ENCODE results near the gene HUS1.

HUS1 gene

GRCh38 chr7:47978790-47979144, 648 bp downstream of the HUS1 start:
- no peak for DNase-seq

DNA sequence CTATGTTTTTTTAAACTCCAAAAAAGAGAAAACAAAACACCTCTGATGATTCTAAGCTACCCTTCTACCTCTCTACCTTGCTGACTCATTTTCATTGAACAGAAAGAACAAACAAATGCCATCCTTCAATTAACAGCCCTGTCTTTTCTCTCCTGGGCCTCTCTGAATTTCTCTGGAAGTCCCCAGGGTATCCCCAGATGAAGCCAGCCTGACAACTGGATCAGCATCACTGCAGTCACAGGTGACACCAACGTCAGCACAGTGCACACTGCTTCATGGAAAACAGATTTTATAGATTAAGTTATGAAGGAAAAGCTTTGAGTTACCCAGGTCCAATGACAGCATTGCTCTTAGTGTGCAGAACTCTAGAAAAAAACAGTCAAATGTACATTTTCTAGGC, 5.7 kb downstream of the HUS1 start:
- no peak for DNase-seq

GRCh38 chr7:47970761-47971160, 8.7 kb downstream of the HUS1 start:
- DNase-seq: no peak

- DNase-seq: peak; percentile 15
These were observed 10.3 kb downstream of the HUS1 start for GRCh38 chr7:47968847-47969774.

DNA sequence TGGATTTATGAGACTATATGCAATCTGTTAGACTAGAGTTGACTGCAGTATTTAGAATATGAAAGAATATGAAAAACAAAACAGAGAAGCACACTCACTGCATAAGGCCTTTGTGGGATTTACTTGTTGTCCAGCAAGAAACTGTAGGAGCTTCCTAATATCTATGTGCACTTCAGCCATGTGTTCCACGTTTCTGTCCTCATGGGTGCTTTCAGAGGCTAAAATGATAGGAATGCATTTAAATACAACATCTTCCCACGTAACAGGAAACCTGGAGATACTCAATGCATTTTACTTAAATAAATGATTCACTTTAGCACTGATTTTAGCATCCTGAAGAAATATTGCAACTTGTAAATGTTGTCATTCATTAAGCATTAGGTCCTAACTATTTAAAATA, 11.7 kb downstream of the HUS1 start:
- DNase-seq: no peak

- no peak for DNase-seq
These were observed 12.3 kb downstream of the HUS1 start for GRCh38 chr7:47967123-47967522.

DNA sequence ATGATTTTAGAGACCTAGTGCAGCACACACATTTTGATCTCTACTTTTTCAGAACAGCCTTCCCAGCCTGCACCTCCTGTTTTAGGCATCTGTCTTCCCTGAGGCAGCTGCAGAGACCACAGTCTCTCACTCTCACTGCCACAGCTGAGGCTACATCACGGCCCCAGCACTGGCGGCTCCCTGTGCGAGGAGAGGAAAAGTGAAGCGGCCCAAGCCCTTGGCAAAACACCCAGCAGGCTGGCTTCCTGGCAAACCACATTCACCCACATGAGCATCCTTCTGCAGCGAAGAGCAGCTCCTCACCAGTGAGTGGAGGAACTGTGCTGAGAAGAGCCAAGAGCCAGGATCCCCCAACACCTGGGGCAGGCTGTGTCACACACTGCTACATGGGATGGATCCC, 14.0 kb downstream of the HUS1 start:
- no peak for DNase-seq

DNA sequence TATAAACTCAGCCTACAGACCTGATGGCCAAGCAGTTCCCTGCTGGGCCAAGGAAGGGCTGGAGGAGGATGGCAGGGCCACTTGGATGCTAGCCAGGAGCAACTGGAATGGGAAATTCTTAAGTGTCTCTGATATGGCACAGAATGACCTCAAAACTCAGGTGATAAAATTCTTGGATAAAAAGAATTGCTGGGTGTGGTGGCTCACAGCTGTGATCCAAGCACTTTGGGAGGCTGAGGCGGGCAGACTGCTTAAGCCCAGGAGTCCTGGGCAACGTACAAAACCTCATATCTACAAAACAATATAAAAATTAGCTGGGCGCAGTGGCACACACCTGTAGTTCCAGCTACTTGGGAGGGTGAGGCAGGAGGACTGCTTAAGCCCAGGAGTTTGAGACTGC, 17.2 kb downstream of the HUS1 start:
- no peak for DNase-seq

GRCh38 chr7:47957156-47957555, 22.3 kb downstream of the HUS1 start:
- no peak for DNase-seq

- DNase-seq: no peak
These were observed 23.2 kb downstream of the HUS1 start for GRCh38 chr7:47956220-47956619.

DNA sequence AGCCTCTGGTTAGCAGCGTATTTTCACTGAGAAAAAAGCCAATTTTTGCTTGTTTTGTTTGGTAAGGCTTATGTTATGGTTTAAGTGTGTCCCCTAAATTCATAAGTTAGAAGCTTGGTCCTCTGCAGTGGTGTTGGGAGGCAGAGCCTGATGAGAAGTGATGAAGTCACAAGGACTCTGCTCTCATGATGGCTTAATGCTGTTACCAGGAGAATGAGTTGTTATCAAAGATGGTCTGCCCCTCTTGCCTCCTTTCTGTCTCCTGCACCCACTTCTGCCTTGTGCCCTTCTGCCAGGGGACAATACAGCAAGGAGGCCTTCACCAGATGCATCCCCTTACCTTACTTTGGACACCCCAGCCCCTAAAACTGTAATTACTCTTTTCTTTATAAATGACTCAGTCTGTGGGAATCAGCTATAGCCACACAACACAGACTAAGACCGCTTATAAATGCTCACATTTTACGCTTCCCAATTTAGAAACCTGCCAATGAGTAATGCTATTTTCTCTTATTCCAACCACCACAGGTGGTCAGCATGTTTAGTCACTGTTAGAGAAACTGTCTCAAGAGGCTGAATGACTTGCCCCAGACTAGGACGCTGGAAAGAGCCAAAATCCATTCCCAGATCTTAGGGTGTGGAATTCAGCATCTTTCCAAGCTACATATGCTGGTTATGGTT, 25.0 kb downstream of the HUS1 start:
- DNase-seq: no peak

- DNase-seq: no peak
These were observed 25.6 kb downstream of the HUS1 start for GRCh38 chr7:47953822-47954221.

GRCh38 chr7:47952224-47952623, 27.2 kb downstream of the HUS1 start:
- no peak for DNase-seq

DNA sequence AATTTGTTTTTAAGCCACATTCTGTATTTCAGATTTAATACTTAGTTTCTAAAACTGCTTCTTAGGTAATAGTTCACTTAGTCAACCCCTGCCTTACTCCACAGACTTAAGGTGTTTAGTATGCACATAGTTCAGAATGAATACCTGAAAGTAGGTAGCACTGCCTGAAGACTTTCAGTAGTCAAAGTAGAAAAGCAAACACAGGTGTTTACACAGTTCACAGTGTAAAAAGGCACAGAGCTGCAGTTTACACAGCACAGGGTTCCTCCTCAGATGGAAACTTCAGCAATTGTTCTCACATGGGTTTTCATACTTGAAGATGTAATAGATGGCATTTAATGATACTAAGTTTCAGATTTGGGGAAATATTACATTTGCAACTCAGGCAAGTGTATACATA, 28.0 kb downstream of the HUS1 start:
- DNase-seq: no peak

- no peak for DNase-seq
These were observed 28.7 kb downstream of the HUS1 start for GRCh38 chr7:47950714-47951113.

DNA sequence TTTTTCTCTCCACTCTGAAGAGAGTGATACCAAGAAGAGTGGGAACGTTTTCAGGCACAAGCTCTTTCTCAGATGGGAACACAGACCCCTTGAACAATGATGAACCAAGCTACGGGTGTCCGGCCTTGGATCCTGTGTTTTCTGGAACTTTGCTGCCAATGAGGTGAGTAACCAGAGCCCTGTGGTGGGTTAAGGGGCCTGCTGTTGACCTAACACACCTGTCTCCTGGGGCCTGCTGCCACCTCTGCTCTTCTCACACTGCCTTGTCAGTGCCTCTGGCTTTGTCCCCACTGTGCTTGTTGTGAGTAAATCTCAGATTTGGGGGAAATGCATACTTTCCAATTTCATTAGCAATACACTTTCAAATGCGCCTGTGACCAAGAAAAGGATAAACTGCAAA, 29.7 kb downstream of the HUS1 start:
- no peak for DNase-seq

- DNase-seq: no peak
These were observed 31.1 kb downstream of the HUS1 start, which contains the start of gene PKD1L1 for GRCh38 chr7:47948141-47948790. TSS of gene PKD1L1 (minus strand) at chr7:47948466. CDS start at chr7:47948440, 26 bp downstream.

DNA sequence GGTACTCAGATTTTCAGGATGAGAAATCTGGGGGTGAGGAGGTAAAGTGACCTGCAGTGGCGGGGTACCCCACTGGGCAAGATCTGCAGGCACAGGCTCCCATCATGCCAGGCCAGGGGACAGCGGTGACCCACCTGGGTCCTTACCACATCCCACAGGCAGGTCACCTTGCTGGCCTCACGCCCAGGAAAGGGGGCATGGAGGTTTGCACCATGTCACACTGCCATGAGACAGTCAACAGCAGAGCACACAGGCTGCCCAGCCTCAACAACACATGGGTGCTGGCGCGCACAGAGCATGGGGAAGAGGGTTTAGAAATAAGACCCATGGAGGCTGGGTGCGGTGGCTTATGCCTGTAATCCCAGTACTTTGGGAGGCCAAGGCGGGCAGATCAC, 32.1 kb downstream of the HUS1 start:
- no peak for DNase-seq

- DNase-seq: no peak
These were observed 32.6 kb downstream of the HUS1 start for GRCh38 chr7:47946581-47947354.

- DNase-seq: peak; percentile 43
These were observed 34.0 kb downstream of the HUS1 start for GRCh38 chr7:47945261-47946015.

GRCh38 chr7:47944536-47945260, 34.7 kb downstream of the HUS1 start:
- DNase-seq: no peak

Data from central memory CD4-positive, alpha-beta T cell (primary cell).